Endodermal cell (in vitro differentiated cells): ENCODE data around the gene ABL1. TPM values are rescaled to one million over a fixed set of nuclear protein-coding genes. Genes with fewer than 3 reads are reported as not detected.

Source experiments
- DNase-seq: peaks from one replicate; pipeline ENCODE4 v3.0.0-alpha.2; 2017
- H3K27ac ChIP-seq: 2 replicates; pipeline ENCODE4 v1.5.1; 2013; ENCODE audit warnings: mild to moderate bottlenecking, low read depth, low read length, moderate library complexity
- H3K27me3 ChIP-seq: 2 replicates; pipeline ENCODE4 v1.6.1; 2013; ENCODE audit warnings: mild to moderate bottlenecking, low read length, moderate library complexity; ENCODE audit not compliant: insufficient read depth, control insufficient read depth, poor library complexity, severe bottlenecking
- H3K36me3 ChIP-seq: 2 replicates; pipeline ENCODE4 v1.7.0; 2013; ENCODE audit warnings: mild to moderate bottlenecking, low read length, moderate library complexity; ENCODE audit not compliant: control insufficient read depth, insufficient read depth
- H3K4me1 ChIP-seq: one replicate; pipeline ENCODE4 v1.7.0; 2013; ENCODE audit warnings: low read length; ENCODE audit not compliant: control insufficient read depth, insufficient read depth
- H3K4me3 ChIP-seq: 2 replicates; pipeline ENCODE4 v1.5.1; 2013; ENCODE audit warnings: mild to moderate bottlenecking, low read length, moderate library complexity
- H3K9ac ChIP-seq: 2 replicates; pipeline ENCODE4 v1.6.1; 2013; ENCODE audit warnings: mild to moderate bottlenecking, low read length, moderate library complexity; ENCODE audit not compliant: poor library complexity, severe bottlenecking; ENCODE audit errors: extremely low read depth
- H3K9me3 ChIP-seq: 2 replicates; pipeline ENCODE4 v1.6.1; 2013; ENCODE audit warnings: mild to moderate bottlenecking, low read length, moderate library complexity; ENCODE audit not compliant: control insufficient read depth
- H3K27ac Mint-ChIP-seq: 2 replicates; pipeline ENCODE4 v1.8.0; 2020; ENCODE audit warnings: mixed read lengths
- H3K27me3 Mint-ChIP-seq: 2 replicates; pipeline ENCODE4 v1.8.0; 2021; ENCODE audit warnings: mild to moderate bottlenecking, mixed read lengths; ENCODE audit not compliant: insufficient read depth
- H3K36me3 Mint-ChIP-seq: 2 replicates; pipeline ENCODE4 v1.8.0; 2020; ENCODE audit warnings: low read depth, mixed read lengths
- H3K4me1 Mint-ChIP-seq: 2 replicates; pipeline ENCODE4 v1.8.0; 2020; ENCODE audit warnings: mixed read lengths
- H3K4me3 Mint-ChIP-seq: 2 replicates; pipeline ENCODE4 v1.8.0; 2020; ENCODE audit warnings: mild to moderate bottlenecking, moderate library complexity, mixed read lengths
- H3K9me3 Mint-ChIP-seq: 2 replicates; pipeline ENCODE4 v1.8.0; 2020; ENCODE audit warnings: mild to moderate bottlenecking, mixed read lengths
- CTCF ChIP-seq: fragments of 200-600 bp; sonication (generic); conservative IDR thresholded peaks from 2 replicates; pipeline ENCODE4 v1.5.0; 2021; ENCODE audit warnings: antibody characterized with exemption, mild to moderate bottlenecking
- WGBS, 2 experiments: methylation state at CpG; one replicate each; pipeline versions ENCODE4 v1.1.5 to v1.1.7; 2013; ENCODE audit warnings: missing lambda C conversion rate in 2 of 2, mixed read lengths in 1 of 2; ENCODE audit not compliant: insufficient coverage in 1 of 2, insufficient read length in 1 of 2; 5-methylcytosine and 5-hydroxymethylcytosine counted together
- total RNA-seq, 2 donors: library from RNA; stranded (reverse); fragmentation: NEBNext Ultra II Directional in 1 of 2; extraction: Animal tissue kit (Norgen Biotek cat#: 25700) in 1 of 2; gene quantifications; 2 replicates in 1 of 2; 3 replicates in 1 of 2; pipeline ENCODE4 v1.2.1, GENCODE V29; 2021

The ABL1 gene
- total RNA-seq, 2 donors from 2014 or later, result 78.8 to 94.1 TPM

GRCh38 chr9:130825809-130826208 is 9.2 kb upstream of the ABL1 start:
- Mint-ChIP-seq H3K4me3 (no peak overlapping the region), H3K27ac (peak overlapping the region; percentile 19), H3K4me1 (peaks cover 37% of the 10 kb centered on the region), H3K27me3 (no peaks in the 10 kb centered on the region), H3K9me3 (peaks cover 14% of the 10 kb centered on the region), H3K36me3 (peaks cover 7% of the 10 kb centered on the region)
- H3K4me1 ChIP-seq, result peaks cover 14% of the 10 kb centered on the region
- H3K9ac ChIP-seq, result no peak overlapping the region
- no peak for TF ChIP-seq CTCF
- peaks cover 12% of the 10 kb centered on the region for H3K9me3 ChIP-seq
- WGBS, 2 experiments, result 91% methylated on average over 5 of the region's 5 CpGs; no CpG with 5 or more reads in 1 of the 2 experiments
- DNase-seq, result no peak
- no peak overlapping the region for H3K4me3 ChIP-seq
- H3K27me3 ChIP-seq, result no peaks in the 10 kb centered on the region
- H3K27ac ChIP-seq, result peak overlapping the region; percentile 93
- no peaks in the 10 kb centered on the region for H3K36me3 ChIP-seq

- Histone ChIP-seq H3K9me3 (peaks cover 12% of the 10 kb centered on the region), H3K4me3 (no peak overlapping the region), H3K4me1 (peaks cover under 1% of the 10 kb centered on the region), H3K27me3 (no peaks in the 10 kb centered on the region), H3K27ac (no peak overlapping the region), H3K9ac (no peak overlapping the region), H3K36me3 (no peaks in the 10 kb centered on the region)
- WGBS, 2 experiments, result 94% methylated on average over 1 of the region's 1 CpG; no CpG with 5 or more reads in 1 of the 2 experiments
- H3K4me3 Mint-ChIP-seq, result no peak overlapping the region
- DNase-seq, result no peak
- no peaks in the 10 kb centered on the region for H3K27me3 Mint-ChIP-seq
- peaks cover 27% of the 10 kb centered on the region for H3K4me1 Mint-ChIP-seq
- TF ChIP-seq CTCF, result no peak
- no peak overlapping the region for H3K27ac Mint-ChIP-seq
- H3K9me3 Mint-ChIP-seq, result peaks cover 14% of the 10 kb centered on the region
- peaks cover 7% of the 10 kb centered on the region for H3K36me3 Mint-ChIP-seq
These were observed 5.3 kb upstream of the ABL1 start for GRCh38 chr9:130829762-130830161.

- H3K27ac ChIP-seq, result no peak overlapping the region
- no peak for TF ChIP-seq CTCF
- no peak overlapping the region for H3K27ac Mint-ChIP-seq
These were observed 4.8 kb upstream of the ABL1 start for GRCh38 chr9:130830231-130830760.

More at GRCh38 chr9:130830231-130830760, 4.8 kb upstream of the ABL1 start:
- H3K9me3 ChIP-seq, result peaks cover 12% of the 10 kb centered on the region
- DNase-seq, result no peak
- H3K9ac ChIP-seq, result no peak overlapping the region
- H3K36me3 Mint-ChIP-seq, result peaks cover 7% of the 10 kb centered on the region
- 96 to 100% methylated on average over 2 to 3 of the region's 3 CpGs for WGBS, 2 experiments
- no peaks in the 10 kb centered on the region for H3K4me1 ChIP-seq
- H3K27me3 Mint-ChIP-seq, result no peaks in the 10 kb centered on the region
- H3K27me3 ChIP-seq, result no peaks in the 10 kb centered on the region
- peaks cover 22% of the 10 kb centered on the region for H3K4me1 Mint-ChIP-seq
- no peak overlapping the region for H3K4me3 ChIP-seq
- no peaks in the 10 kb centered on the region for H3K36me3 ChIP-seq
- no peak overlapping the region for H3K4me3 Mint-ChIP-seq
- peaks cover 14% of the 10 kb centered on the region for H3K9me3 Mint-ChIP-seq
